ENCODE results near the gene SACS.
"Not testable (repeated sequence)": the region's sequence is repeated elsewhere in the genome, so short reads cannot be mapped to it uniquely, and the experiment has no call there.

SACS gene

GRCh38 chr13:23357349-23357748 lies 76.2 kb downstream of the SACS start:
- DNase-seq (ENCODE audit: low spot score) = no peak

DNA sequence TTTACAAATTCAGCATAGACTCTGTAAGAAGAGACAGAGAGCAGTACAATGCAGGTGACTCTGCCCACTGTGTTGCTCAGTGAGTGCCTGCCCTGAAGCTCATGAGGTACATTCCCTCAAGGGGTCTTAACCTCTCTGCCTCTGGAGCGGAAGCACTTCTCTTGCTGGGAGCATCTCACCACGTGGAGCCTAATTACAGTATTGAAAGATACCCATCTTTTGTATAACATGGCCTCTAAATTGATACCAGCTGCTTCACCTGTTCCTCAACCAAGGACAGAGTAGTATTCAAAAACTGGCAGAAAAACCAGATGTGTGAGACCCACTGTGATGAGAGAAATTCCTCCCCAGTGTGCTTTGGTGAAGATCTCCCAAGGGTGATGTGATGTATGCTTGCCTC lies 77.1 kb downstream of the SACS start:
- DNase-seq (ENCODE audit: low spot score) = no peak

DNA sequence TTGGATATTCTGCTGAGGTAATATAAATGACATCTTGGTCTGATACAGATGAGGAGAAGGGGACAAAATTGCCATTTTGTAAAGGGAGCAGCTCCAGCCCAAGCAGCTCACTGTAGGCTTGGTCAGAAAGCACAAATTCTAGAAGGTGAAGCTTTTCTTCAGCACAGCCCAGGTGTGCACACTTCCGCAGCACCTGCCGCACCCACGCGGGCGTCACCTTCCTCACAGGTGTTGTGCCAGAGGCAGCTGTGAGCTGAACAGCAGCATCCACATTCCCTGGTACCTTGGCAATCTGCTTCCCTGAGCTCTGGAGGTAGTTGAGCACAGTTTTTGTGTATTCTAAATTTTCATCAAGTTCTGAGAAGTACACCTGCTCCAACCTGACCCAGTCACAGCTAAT lies 79.0 kb downstream of the SACS start:
- no peak for DNase-seq (ENCODE audit: low spot score)

DNA sequence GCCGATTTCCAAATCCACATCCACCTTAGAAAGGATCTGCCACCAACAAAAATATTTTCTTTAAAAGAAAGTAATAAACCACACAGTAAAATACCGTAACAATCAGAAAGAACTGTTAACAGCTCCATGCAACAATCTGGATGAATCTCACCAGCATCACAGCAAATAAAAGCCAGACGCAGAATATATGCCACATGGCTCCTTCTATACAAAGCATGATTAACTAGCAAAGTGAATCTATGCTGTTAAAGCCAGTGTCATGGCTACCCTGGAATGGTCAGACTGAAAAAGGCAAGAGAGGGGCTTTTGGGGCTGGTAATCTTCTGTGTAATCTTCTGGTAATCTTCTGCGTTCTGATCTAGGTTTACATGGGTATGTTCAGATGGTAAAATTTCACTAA lies 81.3 kb downstream of the SACS start:
- no peak for DNase-seq (ENCODE audit: low spot score)

GRCh38 chr13:23350009-23350408 lies 83.5 kb downstream of the SACS start:
- DNase-seq (ENCODE audit: low spot score) = no peak

GRCh38 chr13:23349161-23349897 lies 84.2 kb downstream of the SACS start:
- DNase-seq (ENCODE audit: low spot score) = no peak

DNA sequence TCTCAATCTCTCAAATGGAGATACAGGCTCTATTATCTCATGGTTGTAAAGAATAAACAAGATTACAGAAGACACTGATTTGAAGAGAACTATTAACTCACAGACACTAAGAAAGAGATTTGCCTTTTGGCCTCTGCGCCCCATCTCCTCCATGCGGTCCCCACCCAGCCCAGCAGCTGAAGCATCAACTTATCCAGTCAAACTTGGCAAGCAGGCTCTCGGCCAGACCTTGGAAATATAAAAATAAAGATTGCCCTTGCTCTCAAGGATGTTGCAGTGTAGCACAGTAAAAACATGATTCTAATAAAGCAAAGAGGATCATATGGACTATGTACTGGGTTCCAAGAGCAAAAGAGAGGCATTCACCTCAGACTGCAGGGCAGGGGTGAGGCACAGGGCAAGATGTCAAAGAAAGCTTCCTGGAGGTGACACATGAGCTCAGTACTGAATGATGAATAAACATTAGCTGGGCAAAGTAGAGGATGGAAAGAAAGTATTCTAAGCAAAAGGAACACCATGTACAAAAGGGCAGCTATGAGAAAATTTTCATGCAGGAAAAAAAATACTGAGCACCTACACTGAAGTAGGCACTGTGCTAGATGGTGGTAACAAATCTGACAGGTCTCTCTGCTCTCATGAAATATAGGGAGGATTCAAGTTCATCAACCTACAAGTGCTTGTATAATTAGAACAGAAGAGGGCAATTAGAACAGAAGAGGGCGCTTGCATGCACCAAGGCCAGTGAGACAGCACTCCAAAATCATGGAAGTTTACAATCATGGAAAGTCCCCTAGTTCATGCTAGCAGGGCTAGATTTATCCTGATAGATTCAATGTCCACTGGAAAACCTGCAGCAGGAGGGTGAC lies 85.0 kb downstream of the SACS start:
- DNase-seq (ENCODE audit: low spot score) = no peak

GRCh38 chr13:23347601-23348000 lies 85.9 kb downstream of the SACS start:
- DNase-seq (ENCODE audit: low spot score) = no peak

DNA sequence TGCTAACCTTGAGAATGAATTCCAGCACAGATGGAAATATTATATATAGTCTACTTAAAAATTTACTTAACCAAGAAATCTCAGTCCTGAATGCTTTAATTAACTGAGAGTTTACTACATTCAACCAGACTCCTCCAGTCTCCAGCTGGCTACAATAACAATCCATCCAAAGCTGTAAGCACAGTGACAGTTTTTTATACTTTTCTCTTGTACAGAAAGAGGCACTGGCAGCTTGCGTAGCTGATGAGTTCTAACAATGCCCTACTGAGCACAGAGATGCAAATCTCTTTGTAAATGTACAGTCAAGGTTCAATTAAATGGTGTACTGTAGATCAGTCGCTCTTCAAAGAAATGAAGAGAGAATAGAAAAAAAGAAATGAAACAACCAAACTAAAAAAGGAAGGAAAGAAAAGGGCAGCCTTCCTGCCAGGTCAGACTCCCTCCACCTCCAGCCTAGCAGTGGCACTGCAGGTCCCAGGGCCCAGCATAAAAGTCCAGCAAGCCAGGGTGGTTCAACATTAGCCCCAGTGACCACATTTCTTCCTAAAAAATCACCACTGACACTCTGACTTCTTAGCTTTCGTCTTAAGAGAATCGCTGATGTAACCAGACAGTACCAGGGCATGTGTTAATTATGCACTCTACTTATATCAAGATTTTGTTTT lies 88.4 kb downstream of the SACS start:
- DNase-seq (ENCODE audit: low spot score) = no peak

- DNase-seq (ENCODE audit: low spot score) = no peak
Measured at GRCh38 chr13:23339225-23339624, 94.3 kb downstream of the SACS start.

DNA sequence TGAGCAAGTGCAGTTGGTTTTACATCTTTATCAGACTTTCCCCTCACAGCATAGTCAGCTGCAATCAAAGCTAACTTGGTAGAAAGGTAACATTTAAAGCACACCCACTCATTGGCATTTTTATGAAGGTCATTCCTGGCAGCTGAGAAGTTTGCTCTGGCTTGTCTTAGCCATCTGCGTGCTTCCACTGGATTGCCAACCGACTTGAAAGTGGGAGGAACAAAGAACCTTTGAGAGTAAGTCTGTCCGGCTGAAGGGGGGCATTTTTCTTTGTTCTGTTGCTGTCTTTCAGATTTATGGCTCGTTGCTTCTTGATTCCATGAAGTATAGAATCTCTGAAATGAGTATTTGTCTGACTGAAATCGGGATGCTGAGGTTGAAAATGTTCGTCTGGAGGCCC lies 103.1 kb downstream of the SACS start:
- DNase-seq (ENCODE audit: low spot score) = no peak

- no peak for DNase-seq (ENCODE audit: low spot score)
Measured at GRCh38 chr13:23325191-23325590, 108.3 kb downstream of the SACS start.

GRCh38 chr13:23323946-23324709 lies 109.4 kb downstream of the SACS start:
- DNase-seq (ENCODE audit: low spot score) = no peak

- no peak for DNase-seq (ENCODE audit: low spot score)
Measured at GRCh38 chr13:23322353-23323336, 110.9 kb downstream of the SACS start.

DNA sequence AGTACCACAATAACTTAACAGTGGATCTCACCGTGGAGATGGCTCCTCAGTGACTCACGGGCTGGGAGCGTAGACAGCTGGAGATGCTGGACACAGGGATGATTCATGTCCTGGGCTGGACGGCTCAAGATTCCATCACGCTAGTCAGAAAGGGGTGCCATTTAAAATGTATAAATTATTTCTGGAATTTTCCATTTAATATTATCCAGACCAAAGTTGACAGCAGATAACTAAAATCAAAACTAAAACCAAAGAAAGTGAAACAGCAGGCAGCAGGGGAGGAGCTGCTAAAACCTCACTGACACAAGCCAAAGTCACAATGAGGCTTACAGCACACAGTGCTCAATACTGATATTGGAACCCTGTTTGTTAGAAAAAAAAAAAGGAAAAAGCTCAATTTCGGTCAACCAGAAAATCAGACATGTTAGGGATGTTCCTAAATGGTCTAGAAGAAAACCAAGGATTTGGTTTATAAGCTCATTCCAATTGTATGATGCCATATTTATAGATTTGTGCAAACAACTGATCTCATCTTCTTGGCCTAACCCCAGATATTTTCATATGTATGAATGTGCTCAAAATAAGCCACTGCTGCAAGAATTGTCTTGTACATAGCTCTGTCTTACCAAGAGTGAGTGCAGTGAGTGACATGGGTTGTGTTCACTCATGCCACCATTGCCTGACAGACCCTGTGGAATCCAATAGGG lies 111.8 kb downstream of the SACS start:
- no peak for DNase-seq (ENCODE audit: low spot score)

DNA sequence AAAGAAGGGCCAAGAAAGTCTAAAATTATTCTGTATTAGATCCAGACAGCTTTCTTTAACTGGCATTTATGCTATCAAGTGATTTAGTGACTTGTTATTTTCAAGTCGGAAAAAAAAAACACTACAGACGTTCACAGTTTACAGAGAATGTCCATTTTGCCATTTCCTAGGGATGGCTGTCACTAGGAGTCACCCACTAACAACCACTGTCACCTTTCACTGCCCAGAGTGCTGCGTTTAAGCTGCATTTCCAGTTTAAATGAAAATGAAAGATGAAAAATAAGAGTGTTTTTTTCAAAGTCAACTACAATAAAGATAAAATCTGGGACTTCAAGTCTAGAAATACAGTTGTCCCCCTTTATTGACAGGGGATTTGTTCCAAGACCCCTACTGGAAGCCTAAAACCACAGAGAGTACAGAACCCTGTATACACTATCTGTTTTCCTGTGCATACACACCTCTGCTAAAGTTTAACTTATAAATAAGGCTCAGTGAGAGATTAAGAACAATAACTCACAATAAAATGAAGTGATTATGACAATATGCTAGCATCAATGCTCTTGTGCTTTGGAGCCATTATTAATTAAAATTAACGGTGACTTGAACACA lies 112.5 kb downstream of the SACS start:
- no peak for DNase-seq (ENCODE audit: low spot score)

DNA sequence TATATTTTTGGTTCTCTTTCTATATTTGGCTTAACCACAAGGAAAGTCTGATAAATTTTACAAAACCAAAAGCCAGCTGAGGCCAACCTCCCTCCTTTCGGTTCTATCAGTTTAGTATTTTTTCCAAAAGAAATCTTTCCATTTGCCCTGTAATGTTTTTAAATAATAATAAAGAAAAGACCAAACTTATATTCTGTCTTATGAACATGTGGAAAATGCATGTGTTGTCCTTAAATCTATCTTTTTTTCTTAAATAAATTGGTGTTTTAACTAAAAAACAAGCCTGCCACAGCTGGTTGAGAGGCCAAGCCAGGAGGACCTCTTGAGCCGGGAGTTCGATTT lies 113.6 kb downstream of the SACS start:
- no peak for DNase-seq (ENCODE audit: low spot score)

DNA sequence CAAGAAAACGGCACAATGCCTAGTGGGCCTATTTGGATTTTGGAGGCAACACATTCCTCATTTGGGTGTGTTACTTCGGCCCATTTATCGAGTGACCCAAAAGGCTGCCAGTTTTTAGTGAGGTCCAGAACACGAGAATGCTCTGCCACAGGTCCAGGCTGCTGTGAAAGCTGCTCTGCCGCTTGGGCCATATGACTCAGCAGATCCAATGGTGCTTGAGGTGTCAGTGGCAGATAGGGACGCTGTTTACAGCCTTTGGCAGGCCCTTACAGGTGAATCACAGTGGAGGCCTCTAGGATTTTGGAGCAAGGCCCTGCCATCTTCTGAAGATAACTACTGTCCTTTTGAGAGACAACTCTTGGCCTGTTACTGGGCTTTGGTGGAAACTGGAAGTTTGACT lies 118.7 kb downstream of the SACS start:
- DNase-seq (ENCODE audit: low spot score) = not testable (repeated sequence)

DNA sequence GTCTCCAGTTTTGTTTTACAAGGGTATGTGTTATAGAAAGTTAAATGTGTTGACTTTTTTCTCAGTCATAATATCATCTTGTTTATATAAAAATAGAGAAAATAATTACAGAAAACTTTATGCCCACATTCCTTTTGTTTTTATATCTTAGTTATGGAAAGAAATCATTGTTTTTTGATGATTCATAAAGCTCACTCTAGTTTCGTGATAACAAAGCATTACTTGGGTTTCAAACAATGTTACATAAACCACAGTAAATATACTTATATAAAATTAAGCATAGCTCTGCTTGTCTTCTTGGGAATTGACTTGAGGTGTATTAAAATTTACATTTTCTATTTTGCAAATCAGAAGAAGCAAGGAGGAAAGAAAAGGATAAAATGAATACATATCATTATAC lies 140.9 kb downstream of the SACS start:
- DNase-seq (ENCODE audit: low spot score) = no peak

GRCh38 chr13:23289917-23290357 lies 143.6 kb downstream of the SACS start:
- DNase-seq (ENCODE audit: low spot score) = no peak
